ENCODE data around the gene SDHD. TPM values are rescaled to one million over a fixed set of nuclear protein-coding genes. Genes with fewer than 3 reads are reported as not detected.

Gene SDHD
- total and polyA plus RNA-seq, 10 of the 15 experiments (the other 5 are each of a cell fraction or from before 2014, with no cell fraction given) = 114 to 775 (median 187) TPM

DNA sequence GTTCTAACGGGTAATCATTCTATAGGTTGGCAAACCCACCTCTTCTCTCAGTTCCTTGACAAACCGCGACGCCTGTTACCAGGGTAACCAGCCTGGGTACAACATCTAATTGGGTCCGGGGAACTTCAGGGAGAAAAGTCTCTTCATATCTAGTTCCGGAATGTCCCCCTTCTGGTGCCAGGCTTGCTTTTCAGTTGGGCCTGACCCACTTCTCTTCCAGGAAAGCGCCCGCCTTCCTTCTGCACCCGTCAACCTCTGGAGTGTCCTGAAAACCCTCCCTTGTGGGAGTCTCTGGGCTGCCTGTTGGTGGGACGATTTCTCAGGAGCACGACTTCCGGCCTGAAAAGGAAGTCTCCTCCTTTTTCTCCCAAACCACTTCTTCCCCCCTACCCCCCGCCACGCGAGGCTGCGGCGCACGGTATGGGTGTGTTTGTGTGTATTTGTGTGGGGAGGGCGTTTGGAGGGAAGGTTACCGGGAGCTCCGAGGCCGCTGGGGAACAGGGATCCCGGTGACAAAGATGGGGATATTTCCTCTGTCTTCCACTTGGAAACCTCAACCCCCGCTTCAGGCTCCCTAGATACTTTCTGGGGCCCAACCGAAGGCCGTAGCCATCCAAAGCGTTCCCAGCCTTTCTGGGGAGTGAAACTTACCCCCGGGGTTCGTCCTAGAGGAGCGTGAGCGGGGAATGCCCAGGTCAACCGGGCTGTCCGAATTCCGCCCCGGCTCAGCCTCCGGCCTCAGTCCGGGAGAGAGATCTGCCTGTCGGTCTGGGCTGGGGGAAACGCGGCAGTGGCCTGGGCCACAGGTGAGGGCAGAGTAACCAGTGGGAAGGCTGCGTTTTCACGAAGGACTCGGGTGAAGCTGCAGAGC, 12.5 kb upstream of the SDHD start, which contains the start of the genes NKAPD1 and PIH1D2 (continued):
- no peak for TF ChIP-seq NRF1 (conservative IDR thresholded peaks at IDR 0.05; ENCODE audit: low read depth, low read length)
- TF ChIP-seq, protein P1, sequence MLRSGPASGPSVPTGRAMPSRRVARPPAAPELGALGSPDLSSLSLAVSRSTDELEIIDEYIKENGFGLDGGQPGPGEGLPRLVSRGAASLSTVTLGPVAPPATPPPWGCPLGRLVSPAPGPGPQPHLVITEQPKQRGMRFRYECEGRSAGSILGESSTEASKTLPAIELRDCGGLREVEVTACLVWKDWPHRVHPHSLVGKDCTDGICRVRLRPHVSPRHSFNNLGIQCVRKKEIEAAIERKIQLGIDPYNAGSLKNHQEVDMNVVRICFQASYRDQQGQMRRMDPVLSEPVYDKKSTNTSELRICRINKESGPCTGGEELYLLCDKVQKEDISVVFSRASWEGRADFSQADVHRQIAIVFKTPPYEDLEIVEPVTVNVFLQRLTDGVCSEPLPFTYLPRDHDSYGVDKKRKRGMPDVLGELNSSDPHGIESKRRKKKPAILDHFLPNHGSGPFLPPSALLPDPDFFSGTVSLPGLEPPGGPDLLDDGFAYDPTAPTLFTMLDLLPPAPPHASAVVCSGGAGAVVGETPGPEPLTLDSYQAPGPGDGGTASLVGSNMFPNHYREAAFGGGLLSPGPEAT (IDR thresholded peaks at IDR 0.05; ENCODE audit: low read depth) = peak; percentile 99
- TF ChIP-seq IKZF1 (conservative IDR thresholded peaks at IDR 0.05) = peak; percentile 91
- peak; percentile 41; the same call in 1 of the 2 replicates for TF ChIP-seq LARP7 (IDR thresholded peaks at IDR 0.05)
- peak; percentile 99 for TF ChIP-seq STAT1 (conservative IDR thresholded peaks at IDR 0.05)
- peak; percentile 35; the same call in 1 of the 2 replicates for TF ChIP-seq SREBF2 (IDR thresholded peaks at IDR 0.05; ENCODE audit: low read length)
- TF ChIP-seq, protein P2, sequence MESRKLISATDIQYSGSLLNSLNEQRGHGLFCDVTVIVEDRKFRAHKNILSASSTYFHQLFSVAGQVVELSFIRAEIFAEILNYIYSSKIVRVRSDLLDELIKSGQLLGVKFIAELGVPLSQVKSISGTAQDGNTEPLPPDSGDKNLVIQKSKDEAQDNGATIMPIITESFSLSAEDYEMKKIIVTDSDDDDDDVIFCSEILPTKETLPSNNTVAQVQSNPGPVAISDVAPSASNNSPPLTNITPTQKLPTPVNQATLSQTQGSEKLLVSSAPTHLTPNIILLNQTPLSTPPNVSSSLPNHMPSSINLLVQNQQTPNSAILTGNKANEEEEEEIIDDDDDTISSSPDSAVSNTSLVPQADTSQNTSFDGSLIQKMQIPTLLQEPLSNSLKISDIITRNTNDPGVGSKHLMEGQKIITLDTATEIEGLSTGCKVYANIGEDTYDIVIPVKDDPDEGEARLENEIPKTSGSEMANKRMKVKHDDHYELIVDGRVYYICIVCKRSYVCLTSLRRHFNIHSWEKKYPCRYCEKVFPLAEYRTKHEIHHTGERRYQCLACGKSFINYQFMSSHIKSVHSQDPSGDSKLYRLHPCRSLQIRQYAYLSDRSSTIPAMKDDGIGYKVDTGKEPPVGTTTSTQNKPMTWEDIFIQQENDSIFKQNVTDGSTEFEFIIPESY (IDR thresholded peaks at IDR 0.05) = peak; percentile 64; the same call in 1 of the 2 replicates
- peak; percentile 44; the same call in 1 of the 2 replicates for TF ChIP-seq NR2F1 (conservative IDR thresholded peaks at IDR 0.05)
- TF ChIP-seq KDM1A (IDR thresholded peaks at IDR 0.05; ENCODE audit: borderline replicate concordance) = no peak
- no peak for TF ChIP-seq NR2C2 (IDR thresholded peaks at IDR 0.05; ENCODE audit: borderline replicate concordance, control insufficient read depth, insufficient read length, low read depth)
- no peak for TF ChIP-seq PAX5 (IDR thresholded peaks at IDR 0.05; ENCODE audit: borderline replicate concordance, low read depth, low read length)
- TF ChIP-seq, protein P3, sequence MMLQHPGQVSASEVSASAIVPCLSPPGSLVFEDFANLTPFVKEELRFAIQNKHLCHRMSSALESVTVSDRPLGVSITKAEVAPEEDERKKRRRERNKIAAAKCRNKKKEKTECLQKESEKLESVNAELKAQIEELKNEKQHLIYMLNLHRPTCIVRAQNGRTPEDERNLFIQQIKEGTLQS (IDR thresholded peaks at IDR 0.05; ENCODE audit: borderline replicate concordance, extremely low read depth, low read depth, low read length) = no peak
- TF ChIP-seq ETV6 (conservative IDR thresholded peaks at IDR 0.05 in 1 of 2, IDR thresholded peaks at IDR 0.05 in 1 of 2; ENCODE audit: borderline replicate concordance in 1 of 2, low read depth in 1 of 2) = peak in 1 of 2 experiments; percentile 51; a peak in 1 of 4 replicates
- TF ChIP-seq EGR1 (IDR thresholded peaks at IDR 0.05; ENCODE audit: borderline replicate concordance in 1 of 2, low read depth in 2 of 2, low read length in 2 of 2) = peak in 1 of 2 experiments; percentile 44; a peak in 1 of 3 replicates
- TF ChIP-seq CBX3 (IDR thresholded peaks at IDR 0.05; ENCODE audit: borderline replicate concordance, low read depth) = no peak
- TF ChIP-seq ZNF217 (IDR thresholded peaks at IDR 0.05) = 0 out of 2 replicates have a peak, but pooled peaks have one; percentile 48
- peak; percentile 37; the same call in 1 of the 2 replicates for TF ChIP-seq ZNF384 (IDR thresholded peaks at IDR 0.05; ENCODE audit: borderline replicate concordance, low read depth, low read length)
- TF ChIP-seq SREBF1 (IDR thresholded peaks at IDR 0.05; ENCODE audit: low read length) = no peak
- TF ChIP-seq NFYA (IDR thresholded peaks at IDR 0.05; ENCODE audit: borderline replicate concordance, low read depth, low read length) = no peak
- 0 out of 2 replicates have a peak, but pooled peaks have one; percentile 67 for TF ChIP-seq PAX8 (IDR thresholded peaks at IDR 0.05)
- peak in 1 of 2 experiments; percentile 43; a peak in 3 of 4 replicates for TF ChIP-seq BHLHE40 (IDR thresholded peaks at IDR 0.05; ENCODE audit: borderline replicate concordance in 1 of 2, low read depth in 2 of 2, low read length in 1 of 2)
- no peak for TF ChIP-seq POLR2AphosphoS2 (IDR thresholded peaks at IDR 0.05; ENCODE audit: low read depth, low read length)
- no peak for TF ChIP-seq HDAC6 (IDR thresholded peaks at IDR 0.05; ENCODE audit: unreplicated experiment)
- TF ChIP-seq NFIC (IDR thresholded peaks at IDR 0.05; ENCODE audit: low read depth, low read length) = peak; percentile 58; the same call in 1 of the 2 replicates
- no peak for TF ChIP-seq CEBPB (IDR thresholded peaks at IDR 0.05; ENCODE audit: borderline replicate concordance in 1 of 2, low read depth in 2 of 2, low read length in 2 of 2)
- TF ChIP-seq NBN (IDR thresholded peaks at IDR 0.05) = peak; percentile 96
- TF ChIP-seq CHD4 (IDR thresholded peaks at IDR 0.05) = no peak
